ENCODE measurements around the gene CD63. TPM values are rescaled to one million over a fixed set of nuclear protein-coding genes. Genes with fewer than 3 reads are reported as not detected.
A peak's percentile ranks its signal among the peaks of the same experiment; 100 is the strongest.

CD63 gene
- total and polyA plus RNA-seq, 2 of the 4 experiments (the other 2 are of a cell fraction), result 995 to 1,398 TPM

- no peak for DNase-seq
- BruUV-seq (replicated peaks), result no TSS peak
Measured at GRCh38 chr12:55715169-55715764, 13.5 kb downstream of the CD63 start.

More at GRCh38 chr12:55715169-55715764, 13.5 kb downstream of the CD63 start:
- Histone ChIP-seq H3K9me3 (ENCODE audit: control insufficient read depth, insufficient read depth, low read length) (no peaks in the 10 kb centered on the region), H2BK15ac (ENCODE audit: low read depth, low read length) (peak overlapping the region; percentile 38; the same call in 2 of the 3 replicates), H3K36me3 (ENCODE audit: control insufficient read depth, insufficient read depth, low read length) (no peaks in the 10 kb centered on the region), H3K79me1 (ENCODE audit: low read depth in 1 of 2, low read length in 2 of 2) (peaks cover 17 to 50% of the 10 kb centered on the region in 2 experiments), H2AK9ac (replicated peaks; ENCODE audit: low read depth, low read length, poor library complexity) (peak overlapping the region; percentile 78), H4K5ac (ENCODE audit: low read depth, low read length) (peak overlapping the region; percentile 99), H3K18ac (ENCODE audit: low read depth, low read length) (peak overlapping the region; percentile 42), H4K8ac (ENCODE audit: low read depth in 2 of 2, low read length in 2 of 2) (peak overlapping the region; percentile 95 to 98), H2BK20ac (ENCODE audit: low read depth, low read length) (peak overlapping the region; percentile 53), H3K4me2 (ENCODE audit: low read depth, low read length) (peak overlapping the region; percentile 94), H3K27ac (ENCODE audit: insufficient read depth, low read length) (peak overlapping the region; percentile 84), H3K14ac (replicated peaks; ENCODE audit: low read depth, low read length) (peak overlapping the region; percentile 3; the same call in 1 of the 2 replicates), H3K56ac (ENCODE audit: extremely low read depth, insufficient read depth, low read length) (peak overlapping the region; percentile 40; the same call in 1 of the 2 replicates), H4K91ac (ENCODE audit: insufficient read depth, low read depth, low read length) (peak overlapping the region; percentile 27), H2BK5ac (ENCODE audit: low read depth, low read length, poor library complexity, severe bottlenecking) (peak overlapping the region; percentile 37), H3K27me3 (ENCODE audit: control insufficient read depth, insufficient read depth, low read length) (no peaks in the 10 kb centered on the region), H3K4ac (ENCODE audit: low read depth, low read length) (peak overlapping the region; percentile 83), H2AFZ (replicated peaks; ENCODE audit: low read length, poor library complexity) (peak overlapping the region; percentile 92), H4K20me1 (ENCODE audit: insufficient read depth, low read length) (0 out of 2 replicates have a peak, but pooled peaks cover under 1% of the 10 kb centered on the region), H2BK120ac (ENCODE audit: low read depth, low read length) (peak overlapping the region; percentile 81), H3K9me1 (ENCODE audit: insufficient read depth, low read length) (peaks cover 27% of the 10 kb centered on the region), H2AK5ac (ENCODE audit: low read depth, low read length) (peak overlapping the region; percentile 73), H3K4me3 (ENCODE audit: insufficient read depth, low read depth, low read length) (peak overlapping the region; percentile 78), H3K4me1 (ENCODE audit: control insufficient read depth, insufficient read depth, low read length) (peaks cover 36% of the 10 kb centered on the region), H3K9ac (ENCODE audit: low read depth, low read length) (peak overlapping the region; percentile 15; the same call in 1 of the 2 replicates), H3K23ac (ENCODE audit: low read depth, low read length) (peak overlapping the region; percentile 21; the same call in 1 of the 2 replicates)
- intact Hi-C loops (cut with micrococcal nuclease), result no loop called here
- TF ChIP-seq RAD21 (IDR thresholded peaks at IDR 0.05; ENCODE audit: low read length) (no peak), NFE2L2 (IDR thresholded peaks at IDR 0.05; ENCODE audit: low read depth, low read length) (no peak), SMC3 (IDR thresholded peaks at IDR 0.05; ENCODE audit: low read depth, low read length) (no peak), MXI1 (IDR thresholded peaks at IDR 0.05; ENCODE audit: borderline replicate concordance, low read depth, low read length) (no peak), FOS (IDR thresholded peaks at IDR 0.05; ENCODE audit: low read depth, low read length) (no peak), CHD1 (IDR thresholded peaks at IDR 0.05; ENCODE audit: low read depth, low read length) (no peak), ELK1 (IDR thresholded peaks at IDR 0.05; ENCODE audit: borderline replicate concordance, low read depth, low read length) (no peak), USF2 (IDR thresholded peaks at IDR 0.05; ENCODE audit: low read depth, low read length) (no peak)
- TF ChIP-seq, protein P1, sequence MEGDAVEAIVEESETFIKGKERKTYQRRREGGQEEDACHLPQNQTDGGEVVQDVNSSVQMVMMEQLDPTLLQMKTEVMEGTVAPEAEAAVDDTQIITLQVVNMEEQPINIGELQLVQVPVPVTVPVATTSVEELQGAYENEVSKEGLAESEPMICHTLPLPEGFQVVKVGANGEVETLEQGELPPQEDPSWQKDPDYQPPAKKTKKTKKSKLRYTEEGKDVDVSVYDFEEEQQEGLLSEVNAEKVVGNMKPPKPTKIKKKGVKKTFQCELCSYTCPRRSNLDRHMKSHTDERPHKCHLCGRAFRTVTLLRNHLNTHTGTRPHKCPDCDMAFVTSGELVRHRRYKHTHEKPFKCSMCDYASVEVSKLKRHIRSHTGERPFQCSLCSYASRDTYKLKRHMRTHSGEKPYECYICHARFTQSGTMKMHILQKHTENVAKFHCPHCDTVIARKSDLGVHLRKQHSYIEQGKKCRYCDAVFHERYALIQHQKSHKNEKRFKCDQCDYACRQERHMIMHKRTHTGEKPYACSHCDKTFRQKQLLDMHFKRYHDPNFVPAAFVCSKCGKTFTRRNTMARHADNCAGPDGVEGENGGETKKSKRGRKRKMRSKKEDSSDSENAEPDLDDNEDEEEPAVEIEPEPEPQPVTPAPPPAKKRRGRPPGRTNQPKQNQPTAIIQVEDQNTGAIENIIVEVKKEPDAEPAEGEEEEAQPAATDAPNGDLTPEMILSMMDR (conservative IDR thresholded peaks at IDR 0.05; ENCODE audit: low read depth, low read length), result no peak
- in situ Hi-C loops (cut with MboI; ENCODE audit: low sequenced_read_pairs), result no loop called here
- ATAC-seq (ENCODE audit: low read depth), result no peak
- no CpG with 5 or more reads among the region's 7 CpGs for WGBS, 2 experiments (ENCODE audit: extremely low coverage in 2 of 2, insufficient read length in 1 of 2)
- dilution Hi-C loops (cut with HindIII; ENCODE audit: low sequenced_read_pairs, unreplicated experiment), result no loop called here
- POLR2A ChIA-PET (ENCODE audit: unreplicated experiment), result interaction anchor here (0.6 kb wide), 1 partner anchor 13 kb away, joined by 6 read pairs; no protein-coding TSS in a partner anchor
- CTCF ChIA-PET, result interaction anchor here (0.7 kb wide), 1 partner anchor 1269 kb away, joined by 3 read pairs; no protein-coding TSS in a partner anchor
